ENCODE data around the gene RFX8.
"Not testable (repeated sequence)": the region's sequence is repeated elsewhere in the genome, so short reads cannot be mapped to it uniquely, and the experiment has no call there.

DNA sequence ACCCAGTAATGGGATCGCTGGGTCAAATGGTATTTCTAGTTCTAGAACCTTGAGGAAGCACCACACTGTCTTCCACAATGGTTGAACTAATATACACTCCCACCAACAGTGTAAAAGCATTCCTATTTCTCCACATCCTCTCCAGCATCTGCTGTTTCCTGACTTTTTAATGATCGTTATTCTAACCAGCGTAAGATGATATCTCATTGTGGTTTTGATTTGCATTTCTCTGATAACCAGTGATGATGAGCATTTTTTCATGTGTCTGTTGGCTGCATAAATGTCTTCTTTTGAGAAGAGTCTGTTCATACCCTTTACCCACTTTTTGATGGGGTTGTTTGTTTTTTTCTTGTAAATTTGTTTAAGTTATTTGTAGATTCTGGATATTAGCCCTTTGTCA, 20.5 kb downstream of the RFX8 start:
- not testable (repeated sequence) for TF ChIP-seq EZH2phosphoT487 (IDR thresholded peaks at IDR 0.05; ENCODE audit: low read depth)
- TF ChIP-seq, protein P1, sequence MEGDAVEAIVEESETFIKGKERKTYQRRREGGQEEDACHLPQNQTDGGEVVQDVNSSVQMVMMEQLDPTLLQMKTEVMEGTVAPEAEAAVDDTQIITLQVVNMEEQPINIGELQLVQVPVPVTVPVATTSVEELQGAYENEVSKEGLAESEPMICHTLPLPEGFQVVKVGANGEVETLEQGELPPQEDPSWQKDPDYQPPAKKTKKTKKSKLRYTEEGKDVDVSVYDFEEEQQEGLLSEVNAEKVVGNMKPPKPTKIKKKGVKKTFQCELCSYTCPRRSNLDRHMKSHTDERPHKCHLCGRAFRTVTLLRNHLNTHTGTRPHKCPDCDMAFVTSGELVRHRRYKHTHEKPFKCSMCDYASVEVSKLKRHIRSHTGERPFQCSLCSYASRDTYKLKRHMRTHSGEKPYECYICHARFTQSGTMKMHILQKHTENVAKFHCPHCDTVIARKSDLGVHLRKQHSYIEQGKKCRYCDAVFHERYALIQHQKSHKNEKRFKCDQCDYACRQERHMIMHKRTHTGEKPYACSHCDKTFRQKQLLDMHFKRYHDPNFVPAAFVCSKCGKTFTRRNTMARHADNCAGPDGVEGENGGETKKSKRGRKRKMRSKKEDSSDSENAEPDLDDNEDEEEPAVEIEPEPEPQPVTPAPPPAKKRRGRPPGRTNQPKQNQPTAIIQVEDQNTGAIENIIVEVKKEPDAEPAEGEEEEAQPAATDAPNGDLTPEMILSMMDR (IDR thresholded peaks at IDR 0.05; ENCODE audit: low read depth, low read length) = not testable (repeated sequence)
